Endothelial cell of umbilical vein (primary cell): ENCODE measurements around the gene RECK. TPM values are rescaled to one million over a fixed set of nuclear protein-coding genes. Genes with fewer than 3 reads are reported as not detected.

Source experiments
- BruUV-seq: library from RNA; stranded (reverse); fragments of 400-500 nt; replicated peaks from 2 replicates; lab custom pipeline; 2021; lab: Mats Ljungman, UMichigan
- CTCF ChIA-PET: fragments of 300-600, 350-600 bp; sonication (Branson Sonifier 250); formaldehyde crosslinking; loops from one replicate; lab custom pipeline; 2021; ENCODE audit warnings: antibody characterized with exemption, inconsistent platforms; lab: Charles Lee
- POLR2A ChIA-PET: fragments of 300-600, 350-600 bp; sonication (Branson Sonifier 250); formaldehyde crosslinking; loops from one replicate; lab custom pipeline; 2021; ENCODE audit warnings: antibody characterized with exemption, inconsistent platforms; lab: Charles Lee
- DNase-seq: peaks from one replicate; pipeline ENCODE4 v3.0.0-alpha.2; 2011; ENCODE audit warnings: low read depth, low spot score
- FAIRE-seq: peaks from 2 replicates; lab custom pipeline; 2011; peaks lifted over from hg19 to GRCh38; lab: Jason Lieb, UNC
- H2AFZ ChIP-seq: 2 replicates; pipeline ENCODE4 v1.6.0; 2012; ENCODE audit warnings: low read depth, low read length, control low read depth, inconsistent platforms
- H3K27ac ChIP-seq: 2 replicates; pipeline ENCODE4 v1.5.1; 2011; ENCODE audit warnings: low read depth, mild to moderate bottlenecking, control low read depth, low read length, moderate library complexity; ENCODE audit not compliant: insufficient read depth
- H3K27me3 ChIP-seq, 2 experiments: 2 replicates each; pipeline versions ENCODE4 v1.6.0 to v1.6.1; 2011; ENCODE audit warnings: low read length in 2 of 2, mixed read lengths in 1 of 2; ENCODE audit not compliant: control insufficient read depth in 2 of 2, insufficient read depth in 2 of 2
- H3K36me3 ChIP-seq, 2 experiments: 2 replicates in 1 of 2; 3 replicates in 1 of 2; pipeline ENCODE4 v1.5.1; 2011; ENCODE audit warnings: low read length in 2 of 2, mild to moderate bottlenecking in 1 of 2, moderate library complexity in 1 of 2; ENCODE audit not compliant: control insufficient read depth in 2 of 2, insufficient read depth in 2 of 2; ENCODE audit errors: extremely low read depth in 1 of 2
- H3K4me1 ChIP-seq: 3 replicates; pipeline ENCODE4 v1.5.1; 2011; ENCODE audit warnings: mild to moderate bottlenecking, low read length; ENCODE audit not compliant: control insufficient read depth, insufficient read depth; ENCODE audit errors: extremely low read depth
- H3K4me2 ChIP-seq: 2 replicates; pipeline ENCODE4 v1.6.1; 2011; ENCODE audit warnings: low read length, control low read depth, mixed read lengths; ENCODE audit not compliant: insufficient read depth
- H3K4me3 ChIP-seq, 3 experiments: fragments of 200-600 bp in 1 of 3; sonication (generic), shearing (Covaris generic) in 1 of 3; replicated peaks in 1 of 3; 2 replicates each; pipeline ENCODE4 v1.5.1; 2011 to 2016; ENCODE audit warnings: control low read depth in 3 of 3, low read length in 3 of 3, mild to moderate bottlenecking in 2 of 3, inconsistent platforms in 1 of 3, low read depth in 1 of 3, moderate library complexity in 1 of 3; ENCODE audit not compliant: insufficient read depth in 1 of 3
- H3K79me2 ChIP-seq: 2 replicates; pipeline ENCODE4 v1.6.0; 2012; ENCODE audit warnings: low read length, inconsistent platforms; ENCODE audit not compliant: control insufficient read depth, insufficient read depth
- H3K9ac ChIP-seq: replicated peaks from 2 replicates; pipeline ENCODE3; 2011; ENCODE audit warnings: low read length, control low read depth; ENCODE audit not compliant: insufficient read depth; ENCODE audit errors: extremely low read depth
- H3K9me1 ChIP-seq: replicated peaks from 3 replicates; pipeline ENCODE4 v1.6.0; 2011; ENCODE audit warnings: mild to moderate bottlenecking, low read length; ENCODE audit not compliant: control insufficient read depth, insufficient read depth; ENCODE audit errors: extremely low read depth
- H3K9me3 ChIP-seq: replicated peaks from 2 replicates; pipeline ENCODE4 v1.5.1; 2012; ENCODE audit warnings: low read length, inconsistent platforms; ENCODE audit not compliant: control insufficient read depth, insufficient read depth
- H4K20me1 ChIP-seq: replicated peaks from 2 replicates; pipeline ENCODE3; 2011; ENCODE audit warnings: mild to moderate bottlenecking, low read length; ENCODE audit not compliant: control insufficient read depth, insufficient read depth; ENCODE audit errors: extremely low read depth
- EZH2 ChIP-seq: IDR thresholded peaks from 2 replicates; pipeline ENCODE4 v1.6.1; 2012; ENCODE audit warnings: borderline replicate concordance, low read depth, mild to moderate bottlenecking, moderate library complexity, low read length, inconsistent platforms; ENCODE audit not compliant: severe bottlenecking
- FOS ChIP-seq: IDR thresholded peaks from 2 replicates; pipeline ENCODE4 v1.6.1; 2011; ENCODE audit warnings: mild to moderate bottlenecking, low read length, moderate library complexity, borderline replicate concordance; ENCODE audit not compliant: insufficient read depth
- MYC ChIP-seq: IDR thresholded peaks from one replicate; pipeline ENCODE4 v1.6.1; 2011; ENCODE audit warnings: mild to moderate bottlenecking, low read depth, low read length
- POLR2A ChIP-seq: IDR thresholded peaks from 2 replicates; pipeline ENCODE4 v1.6.1; 2012; ENCODE audit warnings: low read depth, mild to moderate bottlenecking, control low read depth, low read length
- POLR2AphosphoS5 ChIP-seq: IDR thresholded peaks from 2 replicates; pipeline ENCODE4 v1.6.1; 2012; ENCODE audit warnings: low read depth, mild to moderate bottlenecking, control low read depth, low read length, moderate library complexity; ENCODE audit not compliant: insufficient read depth
- dilution Hi-C: fragments of 300-500 bp; cut with MboI; formaldehyde crosslinking; loops from one replicate; pipeline ENCODE4 v1.15.0; 2019; ENCODE audit warnings: low sequenced_read_pairs; ENCODE audit not compliant: extremely low pct_ligation_motif_present
- intact Hi-C: fragments of 100-400 bp; cut with micrococcal nuclease; formaldehyde crosslinking; loops from one replicate; pipeline ENCODE4 v1.10.0; 2022
- polyA plus RNA-seq, 4 experiments: library from polyadenylated mRNA; depleted of rRNA in 3 of 4; stranded (reverse) in 3 of 4; unstranded in 1 of 4; fragments of >200 nt; gene quantifications; 2 replicates each; pipeline versions ENCODE4 v1.2.1 to v1.2.3, GENCODE V29; 2011 to 2012; ENCODE audit warnings: missing spikeins in 1 of 4
- total RNA-seq: library from RNA; stranded (reverse); gene quantifications from 2 replicates; pipeline ENCODE4 v1.2.3, GENCODE V29; 2021
- TF ChIP-seq, protein P1 (sequence below): IDR thresholded peaks from 2 replicates; pipeline ENCODE4 v1.6.1; 2011; ENCODE audit not compliant: insufficient read depth, insufficient read length

RECK gene
- total and polyA plus RNA-seq, 2 donors (not counting 3 experiments of a cell fraction or from before 2014, with no cell fraction given) = 12.0 to 14.1 TPM

DNA sequence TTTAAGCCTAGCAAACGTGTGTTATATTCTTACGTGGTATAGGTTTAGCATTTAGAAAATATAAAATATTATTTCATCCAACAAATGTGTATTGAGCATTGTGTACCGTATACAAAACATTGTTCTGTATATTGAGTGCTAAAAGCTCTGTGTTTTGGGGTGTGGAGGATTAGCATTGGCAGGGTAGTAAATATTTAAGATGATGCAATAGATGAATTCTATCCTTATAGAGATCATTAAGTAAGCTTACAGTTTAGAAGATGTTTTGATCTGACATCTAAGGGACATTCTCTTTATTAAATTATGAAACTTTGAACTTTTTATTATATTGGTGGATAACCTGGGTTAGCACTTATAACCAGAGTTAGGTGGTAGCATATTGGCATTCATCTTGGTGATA is 51.3 kb downstream of the RECK start:
- no peak overlapping the region for H3K4me2 ChIP-seq
- intact Hi-C loops = no loop called here
- H3K36me3 ChIP-seq = no peaks in the 10 kb centered on the region
- ChIA-PET CTCF (interaction anchor here (0.6 to 1.7 kb wide), 3 partner anchors 14 to 80 kb away, joined by 3 to 6 read pairs (median 3); no protein-coding TSS in a partner anchor), POLR2A (interaction anchor here (0.6 kb wide), 1 partner anchor 306 kb away, joined by 4 read pairs; no protein-coding TSS in a partner anchor)
- no peaks in the 10 kb centered on the region for H3K79me2 ChIP-seq
- H3K4me1 ChIP-seq = peaks cover 18% of the 10 kb centered on the region
- no peaks in the 10 kb centered on the region for H4K20me1 ChIP-seq
- BruUV-seq = no TSS peak
- no peak overlapping the region for H2AFZ ChIP-seq
- dilution Hi-C loops = no loop called here
- no peaks in the 10 kb centered on the region for H3K9me1 ChIP-seq
- FAIRE-seq (no peak), DNase-seq (no peak)
- no peaks in the 10 kb centered on the region for H3K27me3 ChIP-seq
- TF ChIP-seq POLR2A (no peak), MYC (no peak), FOS (no peak), POLR2AphosphoS5 (no peak), EZH2 (no peak)
- TF ChIP-seq, protein P1, sequence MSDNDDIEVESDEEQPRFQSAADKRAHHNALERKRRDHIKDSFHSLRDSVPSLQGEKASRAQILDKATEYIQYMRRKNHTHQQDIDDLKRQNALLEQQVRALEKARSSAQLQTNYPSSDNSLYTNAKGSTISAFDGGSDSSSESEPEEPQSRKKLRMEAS = no peak
- H3K9me3 ChIP-seq = no peaks in the 10 kb centered on the region
- H3K27ac ChIP-seq = no peak overlapping the region
- no peak overlapping the region for H3K4me3 ChIP-seq
- no peak overlapping the region for H3K9ac ChIP-seq
